ENCODE results near the gene DZANK1.

Gene DZANK1

DNA sequence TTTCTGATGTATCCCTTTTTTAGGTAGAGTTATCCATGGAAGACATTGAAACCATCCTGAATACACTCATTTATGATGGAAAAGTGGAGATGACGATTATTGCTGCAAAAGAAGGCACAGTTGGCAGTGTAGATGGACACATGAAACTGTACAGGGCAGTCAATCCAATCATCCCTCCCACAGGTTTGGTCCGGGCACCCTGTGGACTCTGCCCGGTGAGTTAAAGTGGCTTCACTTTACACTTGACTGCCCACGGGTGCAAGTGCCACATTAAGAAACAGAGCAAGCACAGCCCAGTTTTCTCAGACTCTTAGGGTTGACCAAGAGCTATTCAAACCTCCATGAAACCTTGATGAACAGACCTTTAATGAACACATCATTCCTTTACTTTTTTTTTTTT, 14.8 kb upstream of the DZANK1 start (continued):
- TF ChIP-seq ZBTB48 (tag by site-specific recombination; IDR thresholded peaks at IDR 0.05) = no peak
- no peak for TF ChIP-seq ZNF23 (tag by site-specific recombination; IDR thresholded peaks at IDR 0.05; ENCODE audit: borderline replicate concordance)
- no peak for TF ChIP-seq ZNF830 (tag by site-specific recombination; IDR thresholded peaks at IDR 0.05; ENCODE audit: low read depth)
- TF ChIP-seq, protein P1, sequence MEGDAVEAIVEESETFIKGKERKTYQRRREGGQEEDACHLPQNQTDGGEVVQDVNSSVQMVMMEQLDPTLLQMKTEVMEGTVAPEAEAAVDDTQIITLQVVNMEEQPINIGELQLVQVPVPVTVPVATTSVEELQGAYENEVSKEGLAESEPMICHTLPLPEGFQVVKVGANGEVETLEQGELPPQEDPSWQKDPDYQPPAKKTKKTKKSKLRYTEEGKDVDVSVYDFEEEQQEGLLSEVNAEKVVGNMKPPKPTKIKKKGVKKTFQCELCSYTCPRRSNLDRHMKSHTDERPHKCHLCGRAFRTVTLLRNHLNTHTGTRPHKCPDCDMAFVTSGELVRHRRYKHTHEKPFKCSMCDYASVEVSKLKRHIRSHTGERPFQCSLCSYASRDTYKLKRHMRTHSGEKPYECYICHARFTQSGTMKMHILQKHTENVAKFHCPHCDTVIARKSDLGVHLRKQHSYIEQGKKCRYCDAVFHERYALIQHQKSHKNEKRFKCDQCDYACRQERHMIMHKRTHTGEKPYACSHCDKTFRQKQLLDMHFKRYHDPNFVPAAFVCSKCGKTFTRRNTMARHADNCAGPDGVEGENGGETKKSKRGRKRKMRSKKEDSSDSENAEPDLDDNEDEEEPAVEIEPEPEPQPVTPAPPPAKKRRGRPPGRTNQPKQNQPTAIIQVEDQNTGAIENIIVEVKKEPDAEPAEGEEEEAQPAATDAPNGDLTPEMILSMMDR (tag by site-specific recombination; IDR thresholded peaks at IDR 0.05) = no peak
- no peak for TF ChIP-seq ZBTB7A (tag by site-specific recombination; IDR thresholded peaks at IDR 0.05; ENCODE audit: low read depth)
- TF ChIP-seq, protein P2, sequence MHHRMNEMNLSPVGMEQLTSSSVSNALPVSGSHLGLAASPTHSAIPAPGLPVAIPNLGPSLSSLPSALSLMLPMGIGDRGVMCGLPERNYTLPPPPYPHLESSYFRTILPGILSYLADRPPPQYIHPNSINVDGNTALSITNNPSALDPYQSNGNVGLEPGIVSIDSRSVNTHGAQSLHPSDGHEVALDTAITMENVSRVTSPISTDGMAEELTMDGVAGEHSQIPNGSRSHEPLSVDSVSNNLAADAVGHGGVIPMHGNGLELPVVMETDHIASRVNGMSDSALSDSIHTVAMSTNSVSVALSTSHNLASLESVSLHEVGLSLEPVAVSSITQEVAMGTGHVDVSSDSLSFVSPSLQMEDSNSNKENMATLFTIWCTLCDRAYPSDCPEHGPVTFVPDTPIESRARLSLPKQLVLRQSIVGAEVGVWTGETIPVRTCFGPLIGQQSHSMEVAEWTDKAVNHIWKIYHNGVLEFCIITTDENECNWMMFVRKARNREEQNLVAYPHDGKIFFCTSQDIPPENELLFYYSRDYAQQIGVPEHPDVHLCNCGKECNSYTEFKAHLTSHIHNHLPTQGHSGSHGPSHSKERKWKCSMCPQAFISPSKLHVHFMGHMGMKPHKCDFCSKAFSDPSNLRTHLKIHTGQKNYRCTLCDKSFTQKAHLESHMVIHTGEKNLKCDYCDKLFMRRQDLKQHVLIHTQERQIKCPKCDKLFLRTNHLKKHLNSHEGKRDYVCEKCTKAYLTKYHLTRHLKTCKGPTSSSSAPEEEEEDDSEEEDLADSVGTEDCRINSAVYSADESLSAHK (tag by site-specific recombination; IDR thresholded peaks at IDR 0.05) = no peak

DNA sequence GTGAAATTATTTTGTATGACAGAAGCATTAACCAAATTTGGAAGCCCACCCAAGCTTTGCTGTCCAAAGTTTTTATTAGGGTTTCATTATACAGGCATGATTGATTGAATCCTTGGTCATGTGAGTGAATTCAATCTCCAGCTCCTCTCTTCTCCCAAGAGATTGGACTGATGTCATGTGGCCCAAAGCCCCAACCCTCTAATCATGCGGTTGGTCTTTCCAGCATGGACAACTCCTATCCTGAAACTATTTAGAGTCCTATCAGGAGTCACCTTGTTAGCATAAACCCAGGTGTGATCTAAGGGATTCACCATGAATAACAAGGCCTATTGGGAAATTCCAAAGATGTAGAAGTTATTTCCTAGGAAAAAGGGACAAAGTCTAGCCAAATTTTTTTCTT, 11.0 kb upstream of the DZANK1 start:
- peaks cover 46 to 96% of the 10 kb centered on the region in 2 experiments for H3K36me3 ChIP-seq (ENCODE audit: control insufficient read depth in 2 of 2, insufficient read depth in 1 of 2, low read length in 2 of 2)
- H3K4me1 ChIP-seq (ENCODE audit: control insufficient read depth, insufficient read depth, low read length) = no peaks in the 10 kb centered on the region
- H3K9me3 ChIP-seq (ENCODE audit: control insufficient read depth, insufficient read depth, low read depth, low read length) = no peaks in the 10 kb centered on the region
- POLR2A ChIA-PET = interaction anchor here (1.5 kb wide), 1 partner anchor 30 kb away, joined by 5 read pairs; the partner anchor contains the start of gene SEC23B
- H3K27ac ChIP-seq (ENCODE audit: extremely low read depth, low read depth, low read length) = no peak overlapping the region
- TF ChIP-seq ZNF10 (tag by site-specific recombination; IDR thresholded peaks at IDR 0.05) (no peak), ZNF560 (tag by site-specific recombination; IDR thresholded peaks at IDR 0.05; ENCODE audit: borderline replicate concordance) (no peak), ZNF623 (tag by site-specific recombination; IDR thresholded peaks at IDR 0.05) (no peak)
- TF ChIP-seq, protein P3, sequence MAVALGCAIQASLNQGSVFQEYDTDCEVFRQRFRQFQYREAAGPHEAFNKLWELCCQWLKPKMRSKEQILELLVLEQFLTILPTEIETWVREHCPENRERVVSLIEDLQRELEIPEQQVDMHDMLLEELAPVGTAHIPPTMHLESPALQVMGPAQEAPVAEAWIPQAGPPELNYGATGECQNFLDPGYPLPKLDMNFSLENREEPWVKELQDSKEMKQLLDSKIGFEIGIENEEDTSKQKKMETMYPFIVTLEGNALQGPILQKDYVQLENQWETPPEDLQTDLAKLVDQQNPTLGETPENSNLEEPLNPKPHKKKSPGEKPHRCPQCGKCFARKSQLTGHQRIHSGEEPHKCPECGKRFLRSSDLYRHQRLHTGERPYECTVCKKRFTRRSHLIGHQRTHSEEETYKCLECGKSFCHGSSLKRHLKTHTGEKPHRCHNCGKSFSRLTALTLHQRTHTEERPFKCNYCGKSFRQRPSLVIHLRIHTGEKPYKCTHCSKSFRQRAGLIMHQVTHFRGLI (tag by site-specific recombination; IDR thresholded peaks at IDR 0.05) = peak; percentile 99
- no peak overlapping the region for H3K4me3 ChIP-seq (ENCODE audit: low read depth, low read length)
- CTCF ChIA-PET = no interaction called here

DNA sequence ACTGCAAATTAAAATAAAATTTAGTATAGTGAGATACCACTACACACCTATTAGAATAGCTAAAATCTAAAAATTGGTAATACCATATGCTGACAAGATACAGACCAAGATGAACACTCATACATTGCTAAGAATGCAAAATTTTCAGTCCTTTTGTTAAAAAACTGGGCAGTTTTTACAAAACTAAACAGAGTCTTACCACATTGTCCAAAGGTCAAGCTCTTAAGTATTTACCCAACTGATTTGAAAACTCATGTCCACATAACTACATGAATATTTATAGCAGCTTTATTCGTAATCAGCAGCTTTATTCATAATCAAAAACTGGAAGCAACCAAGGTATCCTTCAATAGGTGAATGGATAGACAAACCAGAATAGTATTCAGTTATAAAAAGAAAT, 10.4 kb upstream of the DZANK1 start:
- CTCF ChIA-PET = interaction anchor here (0.7 kb wide), 1 partner anchor 518 kb away, joined by 3 read pairs; no protein-coding TSS in a partner anchor
- Histone ChIP-seq H3K4me1 (ENCODE audit: control insufficient read depth, insufficient read depth, low read length) (no peaks in the 10 kb centered on the region), H3K4me3 (ENCODE audit: low read depth, low read length) (no peak overlapping the region), H3K9me3 (ENCODE audit: control insufficient read depth, insufficient read depth, low read depth, low read length) (no peaks in the 10 kb centered on the region), H3K36me3 (ENCODE audit: control insufficient read depth in 2 of 2, insufficient read depth in 1 of 2, low read length in 2 of 2) (peaks cover 41 to 95% of the 10 kb centered on the region in 2 experiments), H3K27ac (ENCODE audit: extremely low read depth, low read depth, low read length) (no peak overlapping the region)
- POLR2A ChIA-PET = interaction anchor here (1.5 kb wide), 1 partner anchor 30 kb away, joined by 5 read pairs; the partner anchor contains the start of gene SEC23B
- TF ChIP-seq MYNN (tag by site-specific recombination; IDR thresholded peaks at IDR 0.05; ENCODE audit: borderline replicate concordance) (no peak), ZNF48 (tag by site-specific recombination; IDR thresholded peaks at IDR 0.05) (no peak), ZNF404 (tag by site-specific recombination; IDR thresholded peaks at IDR 0.05) (no peak), SP2 (tag by site-specific recombination; IDR thresholded peaks at IDR 0.05) (no peak), ZNF660 (tag by site-specific recombination; IDR thresholded peaks at IDR 0.05) (no peak), ZNF501 (tag by site-specific recombination; IDR thresholded peaks at IDR 0.05) (no peak), ZNF654 (tag by site-specific recombination; IDR thresholded peaks at IDR 0.05; ENCODE audit: low read depth) (no peak), ZNF112 (tag by site-specific recombination; IDR thresholded peaks at IDR 0.05) (no peak), ZNF184 (tag by site-specific recombination; IDR thresholded peaks at IDR 0.05) (no peak), ZNF785 (tag by site-specific recombination; IDR thresholded peaks at IDR 0.05) (no peak), ZBTB48 (tag by site-specific recombination; IDR thresholded peaks at IDR 0.05) (no peak), ZEB2 (tag by site-specific recombination; IDR thresholded peaks at IDR 0.05) (no peak)
- TF ChIP-seq, protein P4, sequence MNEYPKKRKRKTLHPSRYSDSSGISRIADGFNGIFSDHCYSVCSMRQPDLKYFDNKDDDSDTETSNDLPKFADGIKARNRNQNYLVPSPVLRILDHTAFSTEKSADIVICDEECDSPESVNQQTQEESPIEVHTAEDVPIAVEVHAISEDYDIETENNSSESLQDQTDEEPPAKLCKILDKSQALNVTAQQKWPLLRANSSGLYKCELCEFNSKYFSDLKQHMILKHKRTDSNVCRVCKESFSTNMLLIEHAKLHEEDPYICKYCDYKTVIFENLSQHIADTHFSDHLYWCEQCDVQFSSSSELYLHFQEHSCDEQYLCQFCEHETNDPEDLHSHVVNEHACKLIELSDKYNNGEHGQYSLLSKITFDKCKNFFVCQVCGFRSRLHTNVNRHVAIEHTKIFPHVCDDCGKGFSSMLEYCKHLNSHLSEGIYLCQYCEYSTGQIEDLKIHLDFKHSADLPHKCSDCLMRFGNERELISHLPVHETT (tag by site-specific recombination; IDR thresholded peaks at IDR 0.05) = no peak

Measured in HEK293 (cell line).